Fibroblast of lung (primary cell): ENCODE data around the gene SPATC1L.

Experiments
- EZH2 ChIP-seq: IDR thresholded peaks from 2 replicates; pipeline ENCODE4 v1.5.1; 2012; ENCODE audit warnings: low read length, control low read depth, mild to moderate bottlenecking; ENCODE audit errors: missing control alignments
- TF ChIP-seq, protein P1 (sequence below), 2 donors: IDR thresholded peaks in 1 of 2; conservative IDR thresholded peaks in 1 of 2; 1 replicate in 1 of 2; 2 replicates in 1 of 2; pipeline ENCODE4 v1.5.1; 2011 to 2012; ENCODE audit warnings: low read length in 2 of 2, control low read depth in 1 of 2, inconsistent platforms in 1 of 2, low read depth in 1 of 2, mild to moderate bottlenecking in 1 of 2

- TF ChIP-seq, protein P1, sequence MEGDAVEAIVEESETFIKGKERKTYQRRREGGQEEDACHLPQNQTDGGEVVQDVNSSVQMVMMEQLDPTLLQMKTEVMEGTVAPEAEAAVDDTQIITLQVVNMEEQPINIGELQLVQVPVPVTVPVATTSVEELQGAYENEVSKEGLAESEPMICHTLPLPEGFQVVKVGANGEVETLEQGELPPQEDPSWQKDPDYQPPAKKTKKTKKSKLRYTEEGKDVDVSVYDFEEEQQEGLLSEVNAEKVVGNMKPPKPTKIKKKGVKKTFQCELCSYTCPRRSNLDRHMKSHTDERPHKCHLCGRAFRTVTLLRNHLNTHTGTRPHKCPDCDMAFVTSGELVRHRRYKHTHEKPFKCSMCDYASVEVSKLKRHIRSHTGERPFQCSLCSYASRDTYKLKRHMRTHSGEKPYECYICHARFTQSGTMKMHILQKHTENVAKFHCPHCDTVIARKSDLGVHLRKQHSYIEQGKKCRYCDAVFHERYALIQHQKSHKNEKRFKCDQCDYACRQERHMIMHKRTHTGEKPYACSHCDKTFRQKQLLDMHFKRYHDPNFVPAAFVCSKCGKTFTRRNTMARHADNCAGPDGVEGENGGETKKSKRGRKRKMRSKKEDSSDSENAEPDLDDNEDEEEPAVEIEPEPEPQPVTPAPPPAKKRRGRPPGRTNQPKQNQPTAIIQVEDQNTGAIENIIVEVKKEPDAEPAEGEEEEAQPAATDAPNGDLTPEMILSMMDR (conservative IDR thresholded peaks at IDR 0.05 in 1 of 2, IDR thresholded peaks at IDR 0.05 in 1 of 2; ENCODE audit: low read depth in 1 of 2, low read length in 2 of 2): no peak
- no peak for TF ChIP-seq EZH2
Measured at GRCh38 chr21:46196733-46197132, 12.5 kb upstream of the SPATC1L start.
